GM19455 (cell line): ENCODE measurements around the gene TREX2.
"Not testable (repeated sequence)": the region's sequence is repeated elsewhere in the genome, so short reads cannot be mapped to it uniquely, and the experiment has no call there.

ENCODE experiments used
- ATAC-seq: cut with Tn5 transposase; IDR thresholded peaks from one replicate; pipeline ENCODE4 v1.9.1; 2021; ENCODE audit not compliant: unreplicated experiment

The TREX2 gene

DNA sequence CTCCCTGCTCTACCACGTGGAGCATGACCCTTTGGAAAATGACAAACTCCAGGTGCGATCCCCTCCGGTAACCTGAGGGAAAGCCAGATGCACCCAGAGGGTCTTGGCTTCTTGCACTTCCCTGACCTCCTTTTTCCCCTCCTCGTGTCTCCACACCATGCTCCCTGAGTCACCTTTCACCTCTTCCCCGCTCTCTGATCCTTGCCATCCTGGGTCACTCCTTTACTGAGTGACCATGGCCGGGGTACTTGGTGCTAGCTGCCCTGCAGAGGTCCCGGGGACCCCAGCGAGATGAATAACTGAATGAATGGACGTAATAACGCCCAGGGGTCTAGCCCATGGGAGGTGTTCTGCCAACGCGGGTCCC is 35.0 kb downstream of the TREX2 start:
- no peak for ATAC-seq

GRCh38 chrX:153410373-153410772 is 35.5 kb downstream of the TREX2 start:
- no peak for ATAC-seq

DNA sequence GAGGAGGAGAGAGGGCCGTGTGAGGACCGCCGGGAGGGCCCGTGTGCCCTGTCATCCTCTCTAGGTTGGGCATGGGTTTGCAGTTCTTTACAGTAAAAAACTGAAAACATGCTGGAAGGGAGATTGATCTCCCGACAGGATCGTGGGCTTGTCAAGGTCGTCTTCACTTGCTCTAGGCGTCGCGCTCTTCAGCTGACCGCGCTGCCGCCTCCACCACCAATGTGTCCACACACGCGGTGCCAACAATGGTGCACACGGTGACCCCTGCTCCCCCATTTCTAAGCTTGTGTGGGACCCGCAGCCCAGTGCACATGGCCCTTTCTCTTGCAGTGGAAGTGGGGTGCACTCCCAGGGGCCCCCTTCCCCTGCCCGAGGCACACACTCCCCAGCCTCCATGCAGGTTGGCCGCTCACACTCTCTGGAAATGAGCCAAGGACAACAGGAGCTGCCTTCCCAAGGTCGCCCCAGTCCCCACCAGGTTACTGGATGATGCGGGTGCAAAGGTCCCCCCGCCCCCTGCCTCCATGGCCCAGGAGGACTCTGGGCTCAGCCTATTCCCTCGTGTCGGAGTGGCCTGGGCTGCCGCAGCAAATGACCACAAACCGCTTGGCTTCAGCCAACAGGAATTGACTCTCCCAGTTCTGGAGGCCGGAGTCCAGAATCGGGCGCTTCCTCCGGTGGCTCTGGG is 36.3 kb downstream of the TREX2 start:
- no peak for ATAC-seq

DNA sequence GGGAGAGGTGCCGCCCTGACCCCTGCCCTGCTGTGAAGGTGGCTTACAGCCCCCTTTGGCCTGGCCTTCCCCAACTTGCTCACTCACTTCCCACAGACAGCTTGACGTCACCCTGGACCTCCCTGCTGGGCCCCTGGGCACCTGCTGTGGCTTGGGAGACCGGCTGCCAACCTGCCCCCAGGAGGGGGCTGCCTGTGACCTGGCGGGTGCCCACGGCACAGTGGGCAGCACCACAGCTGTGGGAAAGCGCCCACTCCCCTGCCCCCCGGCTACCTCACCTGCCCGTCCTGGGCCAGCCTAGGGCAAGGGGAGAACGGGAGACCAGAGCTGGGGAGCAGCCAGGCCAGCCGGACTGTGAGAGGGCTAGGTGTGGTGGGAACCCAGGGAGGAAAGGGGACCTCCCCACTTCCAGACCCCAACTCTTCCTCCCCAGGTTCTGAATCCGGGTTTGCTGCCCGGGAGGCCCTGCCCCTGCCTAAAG is 36.9 kb downstream of the TREX2 start:
- no peak for ATAC-seq

DNA sequence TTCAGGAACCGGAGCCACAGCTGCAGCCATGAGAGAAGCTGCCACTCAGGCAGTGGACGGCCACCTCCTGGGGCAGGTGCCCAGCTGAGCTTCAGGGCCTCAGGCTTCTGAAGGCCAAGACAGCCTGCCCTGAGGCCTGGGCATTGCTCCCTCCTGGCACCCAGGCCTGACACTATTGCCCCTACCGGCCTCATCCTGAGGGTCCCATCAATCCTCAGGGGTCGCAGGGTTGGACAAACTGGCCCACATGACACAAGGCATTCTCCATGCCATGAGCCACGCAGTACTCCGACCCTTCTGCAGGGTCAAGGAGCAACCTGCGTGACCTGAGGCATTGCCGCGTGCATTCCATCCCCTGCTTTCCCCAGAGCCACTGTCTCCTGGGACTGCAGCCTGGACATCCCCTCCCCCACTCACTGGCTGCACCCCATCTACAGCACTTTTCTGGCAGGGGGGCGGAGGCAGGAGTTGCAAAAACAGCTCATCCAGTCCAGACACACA is 37.6 kb downstream of the TREX2 start:
- no peak for ATAC-seq

DNA sequence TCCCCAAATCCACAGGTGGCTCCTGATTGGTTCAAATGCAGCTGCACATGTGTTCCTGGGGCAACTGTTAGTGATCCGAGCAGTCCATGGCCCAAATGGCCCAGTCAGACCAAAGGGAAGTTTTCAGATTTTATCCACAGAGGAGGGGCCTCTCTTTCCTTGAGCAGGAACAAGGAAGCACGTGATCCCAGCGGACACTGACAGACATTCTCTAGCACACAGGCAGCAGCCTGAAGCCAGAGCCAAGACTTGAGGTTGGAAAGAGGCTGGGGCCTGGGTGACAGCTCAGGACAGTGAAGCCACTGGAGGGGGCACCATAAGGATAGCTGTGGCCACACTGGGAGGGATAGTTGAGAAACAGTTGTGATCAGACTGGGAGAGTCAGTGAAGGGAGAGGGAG is 38.1 kb downstream of the TREX2 start:
- ATAC-seq: no peak

- ATAC-seq: no peak
These were observed 39.0 kb downstream of the TREX2 start for GRCh38 chrX:153406903-153407302.

DNA sequence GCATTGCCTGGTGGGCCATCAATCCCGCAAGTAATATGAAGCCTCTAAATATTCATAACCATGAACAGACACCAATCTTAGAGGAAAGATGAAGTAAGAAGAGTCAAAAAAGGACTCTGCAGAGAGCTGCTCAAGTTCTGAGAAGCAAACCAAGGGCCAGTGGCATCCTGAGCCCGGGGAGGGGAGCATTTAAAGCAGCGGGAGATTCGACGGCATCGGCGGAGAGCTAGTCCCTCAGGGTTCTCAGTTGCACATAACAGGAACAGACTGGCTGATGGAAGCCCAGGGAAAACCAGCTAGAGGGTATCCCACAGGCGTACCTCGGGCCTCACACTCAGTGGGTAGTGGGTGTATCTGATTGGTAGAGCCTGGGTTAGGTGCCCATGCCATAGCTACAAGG is 39.8 kb downstream of the TREX2 start:
- ATAC-seq: no peak

DNA sequence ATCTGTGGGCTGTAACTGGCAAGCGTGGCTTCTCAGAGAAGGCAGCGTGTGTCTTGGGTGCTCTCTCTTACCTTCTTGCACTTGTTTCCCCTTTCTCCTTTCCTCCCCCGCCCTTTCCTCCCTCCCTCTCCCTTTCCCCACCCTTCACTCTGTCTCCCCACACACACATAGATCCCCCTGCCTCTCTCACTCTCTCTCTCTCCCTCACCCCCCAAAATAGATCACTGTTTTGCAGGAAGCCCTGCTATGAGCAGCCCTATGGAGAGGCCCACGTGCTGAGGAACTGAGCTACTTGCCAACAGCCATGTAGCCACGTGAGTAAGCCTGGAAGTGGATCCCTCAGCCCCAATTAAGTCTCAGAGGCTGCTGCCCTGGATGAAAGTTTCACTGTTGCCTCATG is 40.4 kb downstream of the TREX2 start:
- ATAC-seq: no peak

GRCh38 chrX:153404333-153404732 is 41.5 kb downstream of the TREX2 start:
- ATAC-seq: not testable (repeated sequence)

- no peak for ATAC-seq
These were observed 44.6 kb downstream of the TREX2 start, which contains the start of gene PNMA6E for GRCh38 chrX:153401133-153401764. Gene PNMA6E, minus strand, starts transcription at chrX:153401350. Its CDS starts 2,501 bp downstream, at chrX:153398849.

DNA sequence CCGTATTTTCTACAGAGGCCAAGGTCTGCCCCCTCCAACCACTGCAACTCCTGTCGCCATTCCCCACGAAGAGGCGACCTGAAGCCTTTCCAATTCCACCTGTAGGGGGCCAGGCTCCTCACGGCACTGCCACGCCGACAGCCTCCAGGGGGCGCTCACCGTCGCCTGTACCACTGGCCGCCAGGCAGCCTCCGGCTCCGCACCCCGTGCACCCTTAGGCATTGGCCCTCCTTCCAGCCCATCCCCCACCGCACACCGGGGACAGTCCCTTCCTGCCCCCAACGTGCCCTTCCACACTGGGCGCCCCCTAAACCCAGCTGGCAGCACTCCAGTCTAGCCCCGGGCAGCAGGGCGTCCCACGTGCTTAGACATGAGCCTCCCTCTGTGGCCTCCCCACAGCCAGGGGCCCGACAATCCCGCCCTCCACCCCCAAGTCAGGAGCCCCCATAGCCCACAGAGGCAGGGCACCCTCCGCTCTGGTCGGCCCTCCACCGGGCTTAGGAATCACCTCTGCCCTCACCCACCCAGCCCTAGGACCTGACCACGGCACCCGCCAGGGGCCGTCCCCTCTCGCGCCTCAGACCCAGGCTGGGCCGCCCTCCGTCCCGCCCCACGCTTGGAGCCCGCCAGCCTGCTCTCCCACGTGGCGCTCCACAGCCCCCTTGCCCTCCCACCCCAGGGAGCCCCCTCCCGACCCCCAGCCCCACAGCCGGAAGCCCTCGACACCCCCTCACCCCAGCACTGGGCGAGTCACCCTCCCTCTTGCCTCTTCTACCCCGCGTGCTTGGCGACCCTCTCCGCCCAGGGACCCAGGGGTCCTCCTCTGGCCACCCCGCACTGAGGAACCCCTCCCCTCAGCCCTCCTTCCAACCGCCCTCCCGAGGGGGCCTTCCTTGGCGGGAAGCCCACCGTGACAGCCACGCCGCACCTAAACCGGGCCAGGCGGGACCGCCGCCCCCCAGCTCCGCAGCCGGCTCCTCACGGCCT is 45.4 kb downstream of the TREX2 start:
- no peak for ATAC-seq

DNA sequence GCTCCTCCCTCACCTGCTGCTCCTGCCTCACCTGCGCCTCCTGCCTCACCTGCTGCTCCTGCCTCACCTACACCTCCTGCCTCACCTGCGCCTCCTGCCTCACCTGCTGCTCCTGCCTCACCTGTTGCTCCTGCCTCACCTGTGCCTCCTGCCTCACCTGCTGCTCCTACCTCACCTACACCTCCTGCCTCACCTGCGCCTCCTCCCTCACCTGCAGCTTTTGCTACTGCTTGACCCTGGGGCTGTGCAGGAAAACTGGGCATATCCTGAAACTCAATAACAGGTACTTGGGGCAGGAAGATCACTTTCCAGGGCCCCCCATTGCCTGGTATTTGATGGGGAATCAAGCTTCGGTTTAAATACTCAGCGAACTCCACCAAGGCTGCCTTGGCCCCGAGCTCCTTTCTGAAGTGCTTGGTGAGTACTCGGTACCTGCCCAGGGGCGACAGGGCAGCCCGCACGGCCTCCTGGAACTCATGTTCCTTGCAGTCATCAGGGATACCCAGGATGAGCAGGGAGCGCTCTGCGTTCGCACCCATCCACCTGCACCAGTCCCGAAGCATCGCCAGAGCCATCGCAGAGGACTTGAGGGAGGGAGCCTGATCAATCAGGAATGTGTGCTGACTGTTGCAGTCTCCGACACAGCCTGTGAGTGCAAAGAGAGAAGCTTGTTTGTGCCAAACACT is 47.4 kb downstream of the TREX2 start:
- no peak for ATAC-seq

DNA sequence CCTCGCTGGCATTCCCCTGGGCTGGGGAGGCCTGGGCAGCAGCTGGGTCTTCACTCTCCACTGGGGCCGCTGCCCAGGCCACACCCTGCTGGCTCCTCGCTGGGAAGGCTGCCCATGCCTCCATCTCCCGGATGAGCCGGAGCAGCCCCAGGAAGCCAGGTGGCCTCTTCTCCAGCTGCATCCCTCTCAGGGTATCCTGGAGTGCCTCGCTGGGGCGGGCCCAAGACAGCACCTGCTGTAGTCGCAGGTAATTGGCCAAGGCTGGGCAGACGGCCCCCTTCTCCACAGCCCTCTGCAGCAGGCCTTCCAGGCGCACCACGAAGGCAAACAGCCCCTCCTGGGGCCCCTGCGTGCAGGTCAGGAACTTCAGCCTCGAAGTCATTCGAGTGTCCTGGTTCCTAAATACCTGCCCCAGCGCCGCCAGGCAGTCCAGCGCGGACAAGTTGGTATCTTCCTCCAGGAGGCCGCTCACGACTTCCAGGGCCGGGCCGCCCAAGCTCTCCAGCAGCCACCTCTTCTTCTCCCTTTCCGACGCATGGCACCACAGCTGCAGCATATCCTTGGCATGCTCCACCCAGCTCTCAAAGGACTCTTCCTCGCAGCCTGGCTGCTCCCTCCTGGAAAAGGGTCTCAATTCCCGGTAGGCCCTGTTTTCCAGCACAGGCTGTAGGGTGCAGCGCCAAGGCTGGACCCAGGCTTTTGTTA is 48.4 kb downstream of the TREX2 start:
- ATAC-seq: no peak

DNA sequence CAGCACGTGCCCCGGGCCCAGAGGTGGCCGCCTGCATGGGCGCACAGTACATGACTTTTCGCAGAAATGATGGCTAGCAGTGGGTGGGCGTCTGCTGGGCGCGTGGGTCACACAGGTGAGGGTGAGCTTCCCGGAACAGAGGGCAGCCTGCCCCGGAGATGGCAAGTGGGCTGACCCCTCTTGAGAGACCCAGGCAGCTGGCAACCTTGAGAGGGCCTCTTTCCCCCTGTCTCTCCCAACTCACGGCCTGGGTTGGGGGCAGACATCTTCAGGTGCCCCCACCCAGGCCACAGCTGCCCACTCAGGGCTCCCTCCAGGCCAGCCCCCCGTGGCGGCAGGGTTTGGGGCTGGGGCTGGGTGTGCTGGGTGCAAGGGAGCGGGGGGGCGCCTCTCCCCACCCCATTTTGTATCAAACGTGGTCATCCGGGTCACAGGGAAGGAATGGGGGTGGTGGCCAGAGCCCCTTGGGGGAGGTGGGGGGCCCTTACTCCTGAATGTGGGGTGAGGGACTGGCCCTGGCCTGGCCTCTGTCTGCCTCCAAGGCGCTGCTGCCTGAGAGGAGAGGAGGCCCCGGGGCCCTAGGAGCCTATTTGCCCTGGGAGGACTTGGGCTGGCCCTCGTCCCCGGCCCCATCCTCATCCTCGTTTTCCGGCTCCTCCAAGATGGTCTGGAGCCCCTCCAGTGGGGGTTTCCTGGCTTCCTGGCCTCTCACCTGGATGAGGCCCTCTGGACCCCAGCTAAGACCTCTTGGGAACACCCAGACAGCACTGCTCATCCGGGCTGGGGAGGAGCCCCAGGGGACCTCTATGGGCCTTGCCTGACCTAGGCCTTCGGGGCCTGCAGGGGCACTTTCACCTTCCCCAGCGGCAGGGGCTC is 49.3 kb downstream of the TREX2 start:
- no peak for ATAC-seq

GRCh38 chrX:153395613-153396319 is 50.1 kb downstream of the TREX2 start:
- ATAC-seq: no peak

DNA sequence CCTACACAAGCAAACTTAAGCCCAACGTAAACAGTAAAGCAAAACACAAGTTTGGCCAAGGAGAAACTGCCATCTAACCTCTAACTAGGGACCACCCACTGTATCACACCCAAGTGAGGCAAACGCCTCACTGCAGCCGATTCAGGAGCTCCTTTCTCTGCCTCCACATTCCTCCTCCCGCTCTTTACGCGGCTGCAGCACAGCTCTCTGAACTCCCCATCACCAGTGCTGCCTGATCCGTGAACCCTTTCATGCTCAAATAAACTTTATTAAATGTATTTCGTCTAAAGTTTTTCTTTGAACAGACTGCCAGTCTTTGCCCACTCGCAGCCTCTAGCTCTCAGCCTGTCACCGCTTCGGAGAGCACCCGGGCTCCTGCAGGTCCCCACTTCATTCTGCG is 51.2 kb downstream of the TREX2 start:
- ATAC-seq: no peak
